GM04503 (cell line): Measurements from ENCODE around the gene ZNF750.

Experiments used
- DNase-seq: peaks from one replicate; pipeline ENCODE4 v3.0.0-alpha.2; 2012; ENCODE audit warnings: low read depth

ZNF750 gene

DNA sequence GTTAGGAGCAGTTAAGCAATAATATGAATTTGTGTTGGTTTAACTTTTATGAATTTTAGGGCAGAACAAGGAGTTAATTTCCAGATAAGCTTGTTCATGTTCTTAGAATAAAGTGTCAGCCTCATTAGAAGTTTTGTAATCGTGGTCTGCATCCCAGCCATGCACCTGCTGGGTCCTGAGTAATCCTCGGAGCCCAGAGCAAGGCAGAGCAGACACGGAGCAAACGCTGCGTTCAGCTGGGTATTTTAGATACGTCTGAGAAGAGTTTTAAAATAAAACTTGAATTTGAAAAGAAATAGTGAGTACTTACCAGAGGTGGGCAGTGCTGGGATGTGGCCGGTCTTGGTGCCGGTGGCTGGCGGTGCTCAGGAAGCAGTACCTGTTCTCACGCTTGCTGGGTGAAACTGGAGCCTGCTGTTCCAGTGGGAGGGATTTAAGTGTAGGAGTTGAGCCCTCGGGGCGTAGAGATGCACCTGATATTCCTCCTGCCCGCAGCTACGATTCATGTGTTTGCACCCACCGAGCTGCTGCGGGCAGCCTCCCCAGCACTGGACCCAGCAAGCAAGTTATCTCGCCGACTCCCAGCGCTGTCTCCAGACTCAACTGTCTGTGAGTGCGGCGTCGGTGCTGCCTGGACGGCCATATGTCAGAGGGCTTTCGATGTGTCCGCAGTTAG is at the start of gene ZNF750:
Gene ZNF750, minus strand, starts transcription at position 406 of the 676 bp plus-strand sequence. CDS start 7,568 bp downstream, outside the sequence.
- DNase-seq = no peak

DNA sequence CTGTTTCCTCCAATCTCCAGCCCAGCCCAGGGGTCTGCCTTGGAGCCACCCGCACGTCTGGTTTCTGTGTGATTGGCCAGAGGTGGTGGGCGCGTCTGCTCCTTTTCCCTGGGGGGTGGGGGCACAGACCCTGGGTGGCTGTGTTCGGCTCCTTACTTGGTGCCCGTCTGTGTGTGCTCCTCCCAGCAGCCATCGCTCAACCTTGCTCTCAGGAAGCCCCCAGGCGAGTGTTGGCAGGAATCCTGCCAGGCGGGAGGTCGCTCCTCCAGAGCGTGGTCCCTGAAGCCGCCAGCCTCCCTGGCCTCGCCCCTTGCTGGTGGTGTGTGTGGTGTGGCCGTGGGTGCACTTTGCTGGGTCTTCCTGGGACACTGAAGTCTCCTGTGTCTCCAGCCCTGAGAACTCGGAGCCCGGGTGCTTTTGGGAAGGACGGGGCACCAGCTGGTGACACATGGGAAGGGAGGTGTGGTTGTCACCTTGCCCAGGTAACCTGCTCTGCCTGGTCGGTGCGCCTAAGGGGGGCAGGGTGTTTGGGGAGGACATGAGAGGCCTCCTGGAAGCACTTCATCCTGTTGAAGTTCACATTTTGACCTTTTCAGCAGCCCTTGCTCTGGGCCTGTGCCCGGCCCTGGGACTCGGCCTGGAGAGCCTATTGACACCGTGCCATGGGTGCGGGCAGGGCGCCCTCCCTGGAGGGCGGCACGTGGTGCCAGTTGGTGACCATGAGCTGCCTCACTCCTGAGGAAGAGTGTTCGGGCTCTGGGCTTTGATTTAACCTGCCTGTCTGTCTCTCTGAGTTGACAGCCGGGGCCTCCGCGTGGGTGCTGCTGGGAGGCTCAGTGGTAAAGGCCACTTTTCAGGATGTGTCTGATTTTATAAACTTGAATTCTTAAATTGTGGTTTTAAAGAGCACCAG is 49.0 kb upstream of the ZNF750 start:
- DNase-seq = no peak

DNA sequence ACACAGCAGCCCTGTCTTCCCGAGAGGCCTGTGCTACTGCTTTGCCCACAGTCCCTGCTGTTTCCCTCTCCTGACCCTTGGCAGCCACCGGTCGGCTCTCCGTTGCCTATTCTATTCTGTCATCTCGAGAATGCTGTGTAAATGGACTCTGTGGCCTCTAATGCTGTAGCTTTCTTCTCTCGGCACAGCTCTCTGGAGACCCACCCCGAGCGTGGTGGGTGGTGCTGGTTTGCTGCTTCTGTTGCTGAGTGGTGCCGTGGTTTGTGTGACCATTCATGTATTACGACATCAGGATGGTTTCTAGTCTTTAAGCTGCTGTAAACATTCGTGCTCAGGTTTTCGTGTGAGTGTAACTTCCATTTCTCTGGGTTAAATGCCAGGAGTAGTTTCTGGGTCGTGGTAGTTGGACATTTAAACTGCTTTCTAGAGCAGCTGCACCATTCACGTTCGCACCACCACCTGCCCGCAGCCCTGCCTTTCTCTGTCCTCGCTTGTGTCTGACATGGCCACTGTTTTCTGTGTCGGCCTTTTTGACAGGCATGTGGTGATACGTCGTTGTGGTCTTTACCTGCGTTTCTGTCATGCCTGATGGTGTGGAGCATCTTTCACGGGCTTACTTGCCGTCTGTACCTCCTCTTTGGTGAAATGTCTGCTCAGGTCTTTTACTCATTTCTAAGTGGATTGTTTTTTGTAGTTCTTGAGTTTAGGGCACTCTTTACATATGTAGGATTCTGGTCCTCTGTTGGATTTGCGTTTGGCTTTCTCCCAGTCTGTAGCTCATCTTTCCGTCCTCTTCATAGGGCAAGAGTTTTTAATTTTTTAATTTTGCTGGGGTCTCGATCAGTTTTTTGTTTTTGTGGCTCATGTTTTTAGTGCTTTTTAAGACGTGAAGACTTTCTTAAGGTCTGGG is 47.7 kb upstream of the ZNF750 start:
- DNase-seq = no peak

DNA sequence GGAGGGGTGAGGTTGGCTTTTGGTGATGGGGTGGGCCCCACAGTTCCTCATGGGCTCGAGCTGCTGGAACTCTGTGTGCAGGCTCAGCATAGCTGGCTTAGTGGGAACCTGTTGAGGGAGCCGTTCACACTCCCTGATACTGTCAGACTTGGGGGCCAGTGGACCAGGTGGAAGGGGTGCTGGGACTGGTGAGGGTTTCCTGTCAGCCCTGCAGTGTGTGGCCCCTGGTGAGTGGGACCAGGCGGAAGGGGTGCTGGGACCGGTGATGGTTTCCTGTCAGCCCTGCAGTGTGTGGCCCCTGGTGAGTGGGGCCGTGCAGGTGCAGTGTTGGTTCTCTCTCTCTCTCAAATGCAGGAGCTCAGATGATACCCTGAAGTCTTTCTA is 45.1 kb upstream of the ZNF750 start:
- no peak for DNase-seq

- no peak for DNase-seq
These were observed 44.6 kb upstream of the ZNF750 start for GRCh38 chr17:82884341-82884969.

DNA sequence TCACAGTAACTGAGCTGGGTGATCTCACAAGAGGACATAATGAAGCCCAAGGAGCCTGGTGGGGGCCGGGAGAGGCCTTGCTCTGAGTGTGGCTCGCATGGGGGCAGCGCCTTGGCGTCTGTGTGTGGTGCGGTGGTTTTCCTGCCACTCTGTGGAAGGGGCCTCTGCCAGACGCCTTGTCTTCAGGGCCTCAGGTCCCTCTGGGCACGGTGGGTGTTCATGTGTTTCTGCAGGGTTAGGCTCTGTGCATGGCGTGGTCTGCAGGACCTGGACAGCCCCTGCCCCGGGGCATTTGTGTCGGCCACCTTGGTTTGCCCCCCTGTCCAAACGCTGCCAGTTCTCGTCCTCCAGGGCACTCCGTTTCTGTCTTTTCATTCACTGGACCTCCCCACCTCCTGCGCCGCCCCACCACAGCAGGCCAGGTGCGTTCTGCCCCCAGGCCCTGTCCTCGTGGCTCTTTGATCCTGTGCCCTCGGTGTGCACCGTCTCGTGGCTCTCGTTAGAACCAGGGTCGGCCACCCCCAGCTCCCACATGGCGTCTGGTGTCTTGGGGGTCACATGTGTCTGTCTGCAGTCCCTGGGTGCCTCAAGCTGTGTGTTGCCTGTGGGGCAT is 43.7 kb upstream of the ZNF750 start:
- DNase-seq = no peak

- DNase-seq = no peak
These were observed 43.0 kb upstream of the ZNF750 start for GRCh38 chr17:82882715-82883418.

- DNase-seq = no peak
These were observed 42.3 kb upstream of the ZNF750 start for GRCh38 chr17:82881900-82882714.

DNA sequence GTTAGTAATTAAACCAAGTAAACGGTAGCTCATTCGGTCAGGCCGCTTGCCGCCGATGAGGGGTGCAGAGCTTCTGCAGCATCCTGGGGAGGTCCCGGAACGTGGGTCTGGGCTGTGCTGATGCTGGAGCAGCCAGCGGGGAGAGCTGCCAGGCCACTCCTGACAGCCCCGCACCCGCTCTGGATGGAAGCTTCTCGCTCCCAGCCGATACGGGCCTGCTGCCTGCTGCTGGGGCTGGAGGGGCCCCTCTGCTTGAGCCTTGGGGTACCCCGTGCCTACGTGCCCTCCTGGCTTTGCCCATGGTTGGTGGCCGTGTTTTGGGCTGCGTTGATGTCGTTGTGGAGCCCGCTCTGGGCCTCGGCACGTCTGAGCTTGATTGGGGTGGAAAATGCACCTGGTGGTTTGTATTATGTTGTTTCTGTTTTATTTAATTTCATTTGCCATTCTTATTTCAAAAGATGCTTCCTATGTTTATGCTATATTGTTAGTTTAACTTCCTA is 41.6 kb upstream of the ZNF750 start:
- no peak for DNase-seq

DNA sequence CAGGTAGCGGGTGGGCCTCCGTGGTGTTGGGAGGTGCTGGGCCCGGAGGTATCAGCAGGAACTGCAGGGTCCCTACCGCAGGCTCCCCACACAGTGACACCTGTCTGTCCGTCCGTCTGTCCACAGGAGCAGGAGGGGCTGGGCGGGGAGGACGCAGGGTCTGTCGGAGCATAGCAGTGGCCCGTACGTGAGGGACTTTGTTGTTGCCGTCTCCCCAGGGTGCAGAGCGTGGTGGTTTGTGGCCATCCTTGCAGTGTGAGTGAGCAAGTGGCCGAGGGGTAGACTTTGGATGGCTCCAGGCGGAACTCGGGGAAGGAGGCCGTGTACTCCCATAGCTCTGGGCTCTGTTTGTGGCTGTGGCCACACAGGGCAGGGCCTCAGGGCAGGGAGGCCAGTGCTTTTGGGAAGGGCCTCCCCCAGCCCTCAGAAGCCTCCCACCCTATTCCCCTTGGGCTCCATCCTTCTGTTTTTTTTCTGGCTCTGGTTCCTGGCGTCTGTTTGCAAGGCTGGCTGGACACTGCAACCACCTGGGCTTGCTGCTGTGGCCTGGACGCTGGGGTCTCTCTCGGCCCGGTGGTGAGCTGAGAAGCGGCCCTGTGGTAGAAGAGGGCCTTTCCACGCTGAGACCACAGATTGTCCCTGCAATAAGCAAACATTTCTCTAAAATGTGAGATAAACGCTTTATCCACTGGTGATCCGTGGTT is 41.0 kb upstream of the ZNF750 start:
- DNase-seq = no peak

GRCh38 chr17:82879241-82879640 is 39.4 kb upstream of the ZNF750 start:
- no peak for DNase-seq

GRCh38 chr17:82878527-82878926 is 38.7 kb upstream of the ZNF750 start:
- DNase-seq = no peak

GRCh38 chr17:82876602-82877379 is 37.0 kb upstream of the ZNF750 start:
- no peak for DNase-seq

DNA sequence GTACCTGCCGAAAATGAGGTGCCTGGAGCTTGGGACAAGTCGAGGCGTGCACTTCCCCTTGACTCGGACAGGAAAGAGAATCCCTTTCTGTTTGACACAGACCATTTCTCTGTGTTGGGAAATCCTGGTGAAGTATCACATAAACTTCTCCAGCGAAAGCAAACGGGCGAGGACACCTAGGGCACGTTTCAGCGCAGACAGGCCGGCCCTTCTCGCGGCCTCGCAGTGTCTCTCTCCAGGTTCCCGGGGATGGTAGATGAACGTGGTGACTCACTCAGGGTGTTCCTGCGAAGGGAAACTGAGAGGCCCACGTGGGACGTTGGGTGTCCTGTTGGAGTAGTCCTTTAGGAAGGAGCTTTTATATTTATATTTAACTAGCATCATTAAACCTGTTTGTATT is 36.3 kb upstream of the ZNF750 start:
- DNase-seq = no peak

DNA sequence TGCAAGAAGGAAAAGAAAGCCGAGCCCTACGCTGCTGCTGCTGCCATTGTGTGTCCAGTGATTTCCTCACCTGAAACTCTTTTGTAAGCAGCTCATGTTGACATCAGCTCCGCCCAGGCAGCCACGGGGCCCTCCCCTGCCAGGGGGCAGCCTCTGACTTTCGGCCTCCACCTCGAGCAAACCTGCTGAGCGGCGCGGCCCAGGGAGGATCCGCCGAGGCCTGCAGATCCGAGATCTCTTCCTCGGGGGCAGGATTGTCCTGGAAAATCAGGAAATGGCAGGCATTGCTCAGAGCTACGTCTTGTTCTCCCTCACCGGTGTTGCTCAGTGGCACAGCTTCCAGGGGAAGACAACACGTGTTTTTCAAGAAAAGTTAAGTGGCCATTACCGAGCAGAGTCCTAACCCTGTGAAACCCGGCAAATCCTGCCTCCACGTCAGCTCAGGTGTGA is 35.6 kb upstream of the ZNF750 start:
- DNase-seq = no peak

DNA sequence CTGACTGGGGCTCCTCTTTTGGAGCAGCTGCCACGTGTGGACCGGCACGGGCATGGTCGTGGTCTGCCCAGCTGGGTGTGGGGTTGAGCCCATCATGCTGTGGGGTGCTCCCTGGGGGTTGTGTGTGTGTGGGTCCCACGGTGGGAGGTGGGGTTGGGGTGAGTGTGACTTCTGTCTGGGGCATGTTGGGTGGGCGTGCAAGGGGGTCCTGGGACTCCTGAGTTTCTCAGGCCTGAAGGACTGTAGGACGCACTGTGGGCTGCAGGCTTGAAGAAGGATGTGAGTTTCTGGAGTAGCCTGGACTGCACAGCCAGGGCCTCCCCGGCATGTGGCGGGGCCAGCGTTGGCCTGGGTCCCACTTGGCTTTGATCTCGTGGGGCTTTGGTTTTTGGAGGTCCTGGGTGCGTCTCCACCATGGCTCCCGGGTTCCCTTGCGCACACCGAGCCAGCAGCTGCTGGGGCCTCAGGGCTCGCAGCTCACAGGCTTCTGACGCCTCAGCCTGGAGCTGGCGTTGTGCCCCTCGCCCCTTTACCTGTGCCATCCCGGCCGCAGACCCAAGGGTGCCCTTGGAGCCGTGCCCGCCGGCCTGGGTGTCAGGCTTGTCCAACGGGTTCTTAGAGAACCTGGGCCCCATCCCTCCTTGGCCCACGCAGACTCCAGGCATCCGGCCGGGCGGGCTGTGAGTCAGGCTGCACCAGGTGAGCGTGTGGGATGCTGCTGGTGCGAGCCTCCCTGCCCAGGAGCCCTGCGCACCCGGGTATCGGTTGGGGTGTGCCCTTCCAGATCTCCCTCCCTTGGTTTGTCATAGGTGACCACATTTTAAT is 34.4 kb upstream of the ZNF750 start:
- DNase-seq = no peak

DNA sequence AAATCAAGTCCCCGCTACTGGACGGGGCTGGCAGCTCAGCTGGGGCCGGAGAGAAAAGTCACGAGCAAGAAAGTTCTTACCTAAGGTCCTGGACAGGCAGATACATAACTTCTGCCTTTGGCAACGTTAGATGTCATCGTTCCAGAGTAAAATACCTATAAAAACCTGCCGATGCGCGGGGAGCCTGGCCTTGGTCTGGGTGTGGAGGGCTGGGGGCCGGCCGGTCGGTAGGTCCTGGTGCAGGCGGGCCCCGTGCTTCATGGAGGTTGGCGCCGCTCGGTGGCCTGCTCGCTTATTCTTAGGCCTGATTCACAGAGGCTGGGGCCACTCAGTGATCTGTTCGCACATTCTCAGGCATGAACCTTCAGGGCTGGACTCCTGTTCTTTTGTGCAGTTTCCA is 33.7 kb upstream of the ZNF750 start:
- no peak for DNase-seq
